H9 (cell line): ENCODE measurements around the gene DISP3. TPM values are rescaled to one million over a fixed set of nuclear protein-coding genes. Genes with fewer than 3 reads are reported as not detected.

Source experiments
- DNase-seq: peaks from one replicate; pipeline ENCODE4 v3.0.0-alpha.2; 2017
- H2AFZ ChIP-seq: one replicate; pipeline ENCODE4 v1.6.1; 2013; ENCODE audit warnings: mild to moderate bottlenecking, low read length, control low read depth, moderate library complexity
- H2AK5ac ChIP-seq: 2 replicates; pipeline ENCODE4 v1.6.1; 2013; ENCODE audit warnings: low read length, control low read depth, mixed read lengths; ENCODE audit not compliant: insufficient read length
- H2BK120ac ChIP-seq: one replicate; pipeline ENCODE4 v1.6.1; 2013; ENCODE audit warnings: low read depth, mild to moderate bottlenecking, low read length, control low read depth, inconsistent platforms; ENCODE audit not compliant: poor library complexity, severe bottlenecking
- H2BK12ac ChIP-seq: 2 replicates; pipeline ENCODE4 v1.6.1; 2013; ENCODE audit warnings: low read length, control low read depth, mixed read lengths, low read depth; ENCODE audit not compliant: insufficient read length
- H2BK15ac ChIP-seq: 2 replicates; pipeline ENCODE4 v1.6.1; 2013; ENCODE audit warnings: low read depth, low read length, control low read depth
- H2BK20ac ChIP-seq: one replicate; pipeline ENCODE4 v1.6.1; 2013; ENCODE audit warnings: low read depth, mild to moderate bottlenecking, low read length, control low read depth, inconsistent platforms; ENCODE audit not compliant: poor library complexity, severe bottlenecking
- H2BK5ac ChIP-seq: 2 replicates; pipeline ENCODE4 v1.6.1; 2013; ENCODE audit warnings: low read length, control low read depth, mixed read lengths; ENCODE audit not compliant: insufficient read length
- H3K14ac ChIP-seq: 2 replicates; pipeline ENCODE4 v1.6.1; 2013; ENCODE audit warnings: low read length, control low read depth; ENCODE audit not compliant: insufficient read depth
- H3K18ac ChIP-seq: 2 replicates; pipeline ENCODE4 v1.6.1; 2013; ENCODE audit warnings: low read depth, mild to moderate bottlenecking, mixed read lengths, low read length, control low read depth; ENCODE audit not compliant: insufficient read length
- H3K23ac ChIP-seq: 2 replicates; pipeline ENCODE4 v1.6.1; 2013; ENCODE audit warnings: low read length, control low read depth, mixed read lengths, low read depth; ENCODE audit not compliant: insufficient read length
- H3K23me2 ChIP-seq: 2 replicates; pipeline ENCODE4 v1.6.1; 2013; ENCODE audit warnings: low read depth, mild to moderate bottlenecking, mixed read lengths, low read length, control low read depth; ENCODE audit not compliant: insufficient read length, poor library complexity, severe bottlenecking
- H3K27ac ChIP-seq: 2 replicates; pipeline ENCODE4 v1.5.1; 2013; ENCODE audit warnings: low read length, control low read depth, mixed read lengths, low read depth; ENCODE audit not compliant: insufficient read length
- H3K27me3 ChIP-seq: 2 replicates; pipeline ENCODE4 v1.6.1; 2013; ENCODE audit warnings: low read length, control low read depth, inconsistent platforms; ENCODE audit not compliant: insufficient read depth
- H3K4ac ChIP-seq: 2 replicates; pipeline ENCODE4 v1.6.1; 2013; ENCODE audit warnings: low read depth, mild to moderate bottlenecking, control low read depth, inconsistent platforms, low read length, moderate library complexity
- H3K4me1 ChIP-seq: 2 replicates; pipeline ENCODE4 v1.6.1; 2013; ENCODE audit warnings: low read length, control low read depth, inconsistent platforms; ENCODE audit not compliant: insufficient read depth
- H3K4me2 ChIP-seq: 2 replicates; pipeline ENCODE4 v1.6.1; 2013; ENCODE audit warnings: low read length, control low read depth, mixed read lengths; ENCODE audit not compliant: insufficient read length, insufficient read depth
- H3K56ac ChIP-seq: 2 replicates; pipeline ENCODE4 v1.6.1; 2013; ENCODE audit warnings: low read depth, mild to moderate bottlenecking, mixed read lengths, low read length, control low read depth; ENCODE audit not compliant: insufficient read length
- H3K79me1 ChIP-seq: 2 replicates; pipeline ENCODE4 v1.6.1; 2013; ENCODE audit warnings: low read depth, mild to moderate bottlenecking, moderate library complexity, low read length, control low read depth, inconsistent platforms; ENCODE audit not compliant: insufficient read depth, poor library complexity, severe bottlenecking
- H3K79me2 ChIP-seq: 2 replicates; pipeline ENCODE4 v1.6.1; 2013; ENCODE audit warnings: low read length, control low read depth, inconsistent platforms; ENCODE audit not compliant: insufficient read depth
- H3K9ac ChIP-seq: 2 replicates; pipeline ENCODE4 v1.6.1; 2013; ENCODE audit warnings: low read length, control low read depth, mixed read lengths; ENCODE audit not compliant: insufficient read length; ENCODE audit errors: extremely low read depth
- H3K9me3 ChIP-seq: one replicate; pipeline ENCODE4 v1.6.1; 2013; ENCODE audit warnings: low read depth, low read length, inconsistent platforms; ENCODE audit not compliant: control insufficient read depth
- H3T11ph ChIP-seq: one replicate; pipeline ENCODE4 v1.6.1; 2013; ENCODE audit warnings: mild to moderate bottlenecking, low read length, control low read depth, inconsistent platforms
- H4K20me1 ChIP-seq: one replicate; pipeline ENCODE4 v1.6.1; 2013; ENCODE audit not compliant: control insufficient read depth, insufficient read length, insufficient read depth
- H4K5ac ChIP-seq: 2 replicates; pipeline ENCODE4 v1.6.1; 2013; ENCODE audit warnings: low read depth, mild to moderate bottlenecking, mixed read lengths, low read length, control low read depth; ENCODE audit not compliant: insufficient read length
- H4K8ac ChIP-seq: replicated peaks from 2 replicates; pipeline ENCODE4 v1.6.1; 2013; ENCODE audit warnings: low read length, control low read depth, mixed read lengths, low read depth; ENCODE audit not compliant: insufficient read length
- H4K91ac ChIP-seq: 2 replicates; pipeline ENCODE4 v1.6.1; 2013; ENCODE audit warnings: low read depth, mild to moderate bottlenecking, moderate library complexity, mixed read lengths, low read length, control low read depth; ENCODE audit not compliant: insufficient read length
- H3K27ac Mint-ChIP-seq, 3 experiments: 2 replicates in 2 of 3; 3 replicates in 1 of 3; pipeline ENCODE4 v1.8.0; 2020 to 2021; ENCODE audit warnings: mixed read lengths in 3 of 3, mild to moderate bottlenecking in 1 of 3, moderate library complexity in 1 of 3
- H3K27me3 Mint-ChIP-seq: 2 replicates; pipeline ENCODE4 v1.8.0; 2021; ENCODE audit warnings: low read depth, mild to moderate bottlenecking, moderate library complexity, mixed read lengths
- H3K36me3 Mint-ChIP-seq, 3 experiments: 2 replicates in 2 of 3; 3 replicates in 1 of 3; pipeline ENCODE4 v1.8.0; 2020 to 2021; ENCODE audit warnings: low read depth in 3 of 3, mixed read lengths in 3 of 3; ENCODE audit not compliant: insufficient read depth in 1 of 3
- H3K4me1 Mint-ChIP-seq, 2 experiments: 2 replicates each; pipeline ENCODE4 v1.8.0; 2020; ENCODE audit warnings: mixed read lengths in 2 of 2
- H3K4me3 Mint-ChIP-seq, 2 experiments: 2 replicates in 1 of 2; 3 replicates in 1 of 2; pipeline ENCODE4 v1.8.0; 2020 to 2021; ENCODE audit warnings: mild to moderate bottlenecking in 2 of 2, mixed read lengths in 2 of 2, moderate library complexity in 1 of 2
- H3K9me3 Mint-ChIP-seq, 2 experiments: 2 replicates in 1 of 2; 3 replicates in 1 of 2; pipeline ENCODE4 v1.8.0; 2020; ENCODE audit warnings: mild to moderate bottlenecking in 2 of 2, mixed read lengths in 2 of 2, moderate library complexity in 1 of 2
- WGBS: extraction: QIAGEN DNeasy Blood & Tissue Kit; methylation state at CpG from one replicate; pipeline ENCODE4 v1.1.7; 2013; ENCODE audit warnings: missing lambda C conversion rate, low lambda C conversion rate, mixed read lengths; ENCODE audit not compliant: insufficient read length; ENCODE audit errors: extremely low coverage; 5-methylcytosine and 5-hydroxymethylcytosine counted together
- total RNA-seq: library from RNA; stranded (reverse); gene quantifications from 2 replicates; pipeline ENCODE4 v1.2.1, GENCODE V29; 2021
- TF ChIP-seq, protein P1 (sequence below): fragments of 200-600 bp; sonication (generic); conservative IDR thresholded peaks from 3 replicates; pipeline ENCODE4 v1.8.0; 2021; ENCODE audit warnings: antibody characterized with exemption, mild to moderate bottlenecking

DISP3 gene
- total RNA-seq, 1 experiment from 2014 or later, result 3.5 TPM

DNA sequence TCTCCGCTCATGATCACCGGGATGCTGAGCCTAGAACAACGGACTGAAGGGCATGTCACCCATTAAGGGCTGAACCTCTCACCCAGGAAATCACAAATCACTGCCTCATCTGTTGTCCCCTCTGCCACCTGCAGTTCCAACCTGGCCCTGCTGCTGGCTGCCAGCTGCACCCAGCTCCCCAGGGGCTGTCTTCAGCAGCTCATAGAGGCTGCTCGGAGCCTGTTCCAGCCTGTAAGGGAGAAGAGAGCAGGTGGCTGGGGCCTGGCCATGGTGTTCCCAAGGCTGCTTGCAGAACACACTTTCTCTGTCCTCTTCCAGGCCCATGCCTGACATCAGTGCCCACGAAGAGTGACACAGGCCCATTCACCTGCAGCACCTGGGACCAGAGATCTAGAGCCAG, 44.5 kb upstream of the DISP3 start:
- Mint-ChIP-seq H3K4me1 (peaks cover 0 to 8% of the 10 kb centered on the region in 2 experiments; a peak in 2 of 4 replicates), H3K36me3 (no peaks in the 10 kb centered on the region), H3K9me3 (no peaks in the 10 kb centered on the region), H3K27me3 (peaks cover 4% of the 10 kb centered on the region; the same call in 1 of the 2 replicates), H3K4me3 (no peak overlapping the region), H3K27ac (no peak overlapping the region)
- no peak overlapping the region for H3K4ac ChIP-seq
- H3K14ac ChIP-seq, result no peak overlapping the region
- H4K8ac ChIP-seq, result no peak overlapping the region
- H2AFZ ChIP-seq, result no peak overlapping the region
- H2BK15ac ChIP-seq, result no peak overlapping the region
- H3K27me3 ChIP-seq, result no peaks in the 10 kb centered on the region
- H3K4me1 ChIP-seq, result no peaks in the 10 kb centered on the region
- H2BK12ac ChIP-seq, result no peak overlapping the region
- H2AK5ac ChIP-seq, result no peak overlapping the region
- no peaks in the 10 kb centered on the region for H3K79me2 ChIP-seq
- H3K4me2 ChIP-seq, result no peak overlapping the region
- no peaks in the 10 kb centered on the region for H3K79me1 ChIP-seq
- H3K18ac ChIP-seq, result no peak overlapping the region
- no peaks in the 10 kb centered on the region for H3K9me3 ChIP-seq
- H4K20me1 ChIP-seq, result no peaks in the 10 kb centered on the region
- no peak overlapping the region for H2BK20ac ChIP-seq
- H3T11ph ChIP-seq, result no peak overlapping the region
- no CpG with 5 or more reads among the region's 5 CpGs for WGBS
- H3K23ac ChIP-seq, result no peak overlapping the region
- H4K5ac ChIP-seq, result no peak overlapping the region
- H3K9ac ChIP-seq, result no peak overlapping the region
- TF ChIP-seq, protein P1, sequence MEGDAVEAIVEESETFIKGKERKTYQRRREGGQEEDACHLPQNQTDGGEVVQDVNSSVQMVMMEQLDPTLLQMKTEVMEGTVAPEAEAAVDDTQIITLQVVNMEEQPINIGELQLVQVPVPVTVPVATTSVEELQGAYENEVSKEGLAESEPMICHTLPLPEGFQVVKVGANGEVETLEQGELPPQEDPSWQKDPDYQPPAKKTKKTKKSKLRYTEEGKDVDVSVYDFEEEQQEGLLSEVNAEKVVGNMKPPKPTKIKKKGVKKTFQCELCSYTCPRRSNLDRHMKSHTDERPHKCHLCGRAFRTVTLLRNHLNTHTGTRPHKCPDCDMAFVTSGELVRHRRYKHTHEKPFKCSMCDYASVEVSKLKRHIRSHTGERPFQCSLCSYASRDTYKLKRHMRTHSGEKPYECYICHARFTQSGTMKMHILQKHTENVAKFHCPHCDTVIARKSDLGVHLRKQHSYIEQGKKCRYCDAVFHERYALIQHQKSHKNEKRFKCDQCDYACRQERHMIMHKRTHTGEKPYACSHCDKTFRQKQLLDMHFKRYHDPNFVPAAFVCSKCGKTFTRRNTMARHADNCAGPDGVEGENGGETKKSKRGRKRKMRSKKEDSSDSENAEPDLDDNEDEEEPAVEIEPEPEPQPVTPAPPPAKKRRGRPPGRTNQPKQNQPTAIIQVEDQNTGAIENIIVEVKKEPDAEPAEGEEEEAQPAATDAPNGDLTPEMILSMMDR, result no peak
- H2BK120ac ChIP-seq, result no peak overlapping the region
- no peak for DNase-seq
- H3K56ac ChIP-seq, result no peak overlapping the region
- H3K23me2 ChIP-seq, result no peaks in the 10 kb centered on the region
- no peak overlapping the region for H2BK5ac ChIP-seq
- no peak overlapping the region for H3K27ac ChIP-seq
- H4K91ac ChIP-seq, result no peak overlapping the region
